Tibial nerve (tissue), 4 donors: ENCODE results near the gene RAB8B.

ENCODE experiments used
- EP300 ChIP-seq, 2 donors: sonication (generic); formaldehyde crosslinking; IDR thresholded peaks; one replicate each; pipeline ENCODE4 v1.6.1; 2017; ENCODE audit warnings: antibody characterized with exemption in 2 of 2, mild to moderate bottlenecking in 1 of 2
- TF ChIP-seq, protein P1 (sequence below), 5 experiments: fragments of 200-600 bp in 3 of 5; fragments of 450-650 bp in 2 of 5; sonication (generic) in 3 of 5; IDR thresholded peaks; one replicate each; pipeline ENCODE4 v1.5.1; 2016 to 2019; ENCODE audit warnings: antibody characterized with exemption in 5 of 5, mild to moderate bottlenecking in 3 of 5, moderate library complexity in 2 of 5

DNA sequence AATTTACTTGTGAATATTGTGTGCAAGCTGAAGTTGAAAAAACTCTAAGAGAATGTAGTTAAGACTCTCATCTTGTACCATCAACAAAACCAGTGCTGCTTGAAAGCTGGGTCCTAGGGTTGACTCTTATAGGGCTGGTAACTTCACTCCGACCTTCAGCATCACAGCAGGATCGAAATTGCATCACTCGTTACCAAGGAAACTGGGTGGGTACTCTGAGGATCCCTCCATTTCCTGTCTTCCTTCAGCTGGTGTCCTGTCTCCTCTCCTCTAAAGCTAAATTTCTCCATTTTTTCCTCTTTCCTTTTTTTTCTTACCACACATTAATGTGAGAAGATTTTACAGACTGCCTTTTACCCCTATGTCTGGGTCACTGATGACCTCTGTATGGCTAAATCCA is 85.0 kb downstream of the RAB8B start:
- TF ChIP-seq, protein P1, sequence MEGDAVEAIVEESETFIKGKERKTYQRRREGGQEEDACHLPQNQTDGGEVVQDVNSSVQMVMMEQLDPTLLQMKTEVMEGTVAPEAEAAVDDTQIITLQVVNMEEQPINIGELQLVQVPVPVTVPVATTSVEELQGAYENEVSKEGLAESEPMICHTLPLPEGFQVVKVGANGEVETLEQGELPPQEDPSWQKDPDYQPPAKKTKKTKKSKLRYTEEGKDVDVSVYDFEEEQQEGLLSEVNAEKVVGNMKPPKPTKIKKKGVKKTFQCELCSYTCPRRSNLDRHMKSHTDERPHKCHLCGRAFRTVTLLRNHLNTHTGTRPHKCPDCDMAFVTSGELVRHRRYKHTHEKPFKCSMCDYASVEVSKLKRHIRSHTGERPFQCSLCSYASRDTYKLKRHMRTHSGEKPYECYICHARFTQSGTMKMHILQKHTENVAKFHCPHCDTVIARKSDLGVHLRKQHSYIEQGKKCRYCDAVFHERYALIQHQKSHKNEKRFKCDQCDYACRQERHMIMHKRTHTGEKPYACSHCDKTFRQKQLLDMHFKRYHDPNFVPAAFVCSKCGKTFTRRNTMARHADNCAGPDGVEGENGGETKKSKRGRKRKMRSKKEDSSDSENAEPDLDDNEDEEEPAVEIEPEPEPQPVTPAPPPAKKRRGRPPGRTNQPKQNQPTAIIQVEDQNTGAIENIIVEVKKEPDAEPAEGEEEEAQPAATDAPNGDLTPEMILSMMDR (IDR thresholded peaks at IDR 0.05): no peak
- TF ChIP-seq EP300 (IDR thresholded peaks at IDR 0.05): no peak
